DMS79 (cell line): ENCODE results near the gene NFS1.

Source experiments
- DNase-seq: peaks from one replicate; lab custom pipeline; 2025; lab: John Stamatoyannopoulos, UW

Gene NFS1

GRCh38 chr20:35674921-35675320 lies 24.2 kb downstream of the NFS1 start:
- DNase-seq = no peak

GRCh38 chr20:35673884-35674283 lies 25.3 kb downstream of the NFS1 start:
- DNase-seq = no peak

GRCh38 chr20:35669681-35670080 lies 29.5 kb downstream of the NFS1 start:
- DNase-seq = no peak

GRCh38 chr20:35669221-35669620 lies 29.9 kb downstream of the NFS1 start:
- DNase-seq = no peak

DNA sequence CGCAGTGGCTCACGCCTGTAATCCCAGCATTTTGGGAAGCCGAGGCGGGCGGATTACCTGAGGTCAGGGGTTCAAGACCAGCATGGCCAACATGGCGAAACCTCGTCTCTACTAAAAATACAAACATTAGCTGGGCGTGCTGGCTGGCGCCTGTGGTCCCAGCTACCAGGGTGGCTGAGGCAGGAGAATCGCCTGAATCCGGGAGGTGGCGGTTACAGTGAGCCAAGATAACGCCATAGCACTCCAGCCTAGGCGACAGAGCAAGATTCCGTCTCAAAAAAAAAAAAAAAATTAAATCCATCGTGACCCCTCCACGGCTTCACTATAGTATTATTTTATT lies 33.2 kb downstream of the NFS1 start:
- DNase-seq = no peak

DNA sequence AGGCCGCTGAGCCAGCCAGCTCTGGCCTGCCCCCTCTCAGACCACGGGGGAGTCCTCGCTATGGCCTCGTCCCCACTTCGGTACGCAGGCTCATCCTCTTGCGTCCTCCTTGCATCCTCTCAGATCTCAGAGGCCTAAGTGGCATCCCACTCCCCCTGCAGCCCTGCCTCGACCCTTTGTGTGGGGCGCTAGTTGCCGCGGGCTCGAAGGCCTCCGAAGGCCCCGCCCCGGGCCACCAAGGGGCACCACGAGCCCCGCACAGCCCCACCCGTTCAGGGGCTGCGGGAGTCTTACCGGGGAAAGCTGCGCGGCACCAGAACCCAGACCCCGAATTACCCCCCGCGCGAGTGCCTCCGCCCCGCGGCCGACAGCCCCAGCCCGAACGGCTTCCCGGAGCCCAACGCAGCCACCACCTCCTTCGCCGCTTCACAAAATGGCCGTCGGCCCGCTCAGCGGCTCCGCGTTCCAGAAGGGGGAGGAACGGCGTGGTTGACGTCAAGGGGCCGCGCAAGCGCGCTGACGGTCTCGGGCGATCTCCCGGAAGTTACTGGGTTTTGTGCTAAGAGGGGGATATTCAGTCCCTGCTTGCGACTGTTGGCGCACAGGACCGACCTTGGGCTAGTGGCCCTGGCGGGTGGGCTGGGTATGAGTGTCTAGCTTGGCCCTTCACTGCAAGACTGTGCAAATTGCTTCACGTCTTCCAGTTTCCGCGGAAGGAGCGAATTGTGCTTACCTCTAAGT lies 34.5 kb downstream of the NFS1 start, which contains the start of the genes CPNE1 and RBM12:
Gene CPNE1, minus strand, starts transcription at position 435 of the 741 bp plus-strand sequence. CDS start 31,977 bp downstream, outside the sequence.
Gene RBM12, minus strand, starts transcription at position 435 of the 741 bp plus-strand sequence. CDS start 9,578 bp downstream, outside the sequence.
- peak; percentile 84 for DNase-seq

DNA sequence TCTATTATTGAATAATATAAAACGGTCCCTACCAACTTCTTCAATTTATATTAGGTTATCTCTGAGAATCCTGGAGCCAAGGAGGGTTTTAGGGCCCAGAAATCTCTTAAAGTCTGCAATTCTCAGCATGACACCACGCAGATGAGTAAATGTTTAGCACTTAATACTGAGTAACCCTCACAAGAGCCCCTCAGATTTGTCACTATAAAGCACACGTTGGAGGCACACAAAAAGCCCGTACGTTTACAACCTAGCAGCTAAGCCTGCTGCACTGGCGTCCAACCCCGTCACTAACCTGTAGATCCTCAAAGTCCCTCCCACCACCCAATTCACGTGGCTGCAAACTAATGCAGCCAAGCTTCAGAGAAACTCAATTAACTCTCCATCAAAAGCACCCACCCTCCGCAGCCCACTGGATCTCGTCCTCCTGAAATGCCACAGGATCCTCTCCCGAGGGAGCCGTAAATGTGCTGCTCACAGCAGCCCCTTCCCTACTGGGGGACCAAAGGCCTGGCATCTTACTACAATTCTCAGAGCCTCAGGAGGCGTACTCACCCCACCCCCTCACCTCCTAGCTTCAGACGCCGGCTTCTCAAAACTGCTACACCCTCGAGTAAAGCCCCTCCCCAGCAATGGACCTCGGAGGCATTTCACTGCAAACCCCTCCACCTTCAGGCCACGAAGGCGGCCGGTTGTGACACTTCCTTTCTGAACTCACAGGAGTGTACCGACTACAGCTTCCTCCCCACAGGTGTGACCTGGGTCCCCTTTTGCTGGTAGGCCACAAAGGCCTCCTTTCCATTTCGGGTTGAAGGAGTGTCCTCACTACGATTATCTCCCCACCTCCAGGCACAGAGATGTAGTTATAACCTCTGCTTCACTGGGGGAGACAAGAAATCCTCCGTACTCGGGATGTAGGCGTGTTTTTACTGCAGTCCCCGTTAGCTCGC lies 35.4 kb downstream of the NFS1 start:
- peak; percentile 70 for DNase-seq

DNA sequence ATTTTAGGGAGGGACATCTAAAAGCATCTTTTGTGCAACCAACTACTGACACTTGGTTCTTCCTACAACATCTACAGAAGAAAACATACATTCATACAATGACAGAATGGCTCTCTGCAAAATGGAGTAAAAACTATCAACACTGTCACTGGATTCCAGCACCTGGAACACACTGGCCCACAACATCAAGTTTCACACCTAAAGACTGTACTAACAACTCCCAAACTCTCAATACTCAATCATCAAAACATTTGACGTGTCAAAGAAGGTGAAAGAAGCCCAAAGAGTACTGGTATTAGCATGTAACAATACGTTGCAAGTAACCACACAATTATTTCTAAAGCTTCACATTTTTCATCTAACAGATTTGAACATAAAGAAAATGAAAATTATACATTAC lies 36.6 kb downstream of the NFS1 start:
- DNase-seq = no peak

- DNase-seq = no peak
Measured at GRCh38 chr20:35661908-35662307, 37.2 kb downstream of the NFS1 start.

DNA sequence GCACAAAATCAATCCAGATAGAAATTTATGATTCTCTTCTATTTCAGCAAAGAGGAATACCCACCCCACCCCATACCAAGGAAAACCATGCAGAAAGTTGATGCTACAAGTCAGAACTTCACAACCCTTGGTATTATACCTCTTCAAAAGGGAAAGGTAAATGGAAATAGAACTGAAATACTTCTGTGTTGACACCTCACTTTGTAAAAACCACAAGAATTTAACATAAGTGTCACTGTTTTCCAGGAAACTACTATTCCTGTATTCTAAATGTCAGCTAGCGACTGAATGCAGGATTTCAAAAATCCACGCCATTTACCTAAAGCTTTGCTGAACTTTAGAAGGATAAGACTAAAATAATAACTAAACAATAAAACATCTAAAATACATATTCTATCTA lies 38.1 kb downstream of the NFS1 start:
- no peak for DNase-seq

DNA sequence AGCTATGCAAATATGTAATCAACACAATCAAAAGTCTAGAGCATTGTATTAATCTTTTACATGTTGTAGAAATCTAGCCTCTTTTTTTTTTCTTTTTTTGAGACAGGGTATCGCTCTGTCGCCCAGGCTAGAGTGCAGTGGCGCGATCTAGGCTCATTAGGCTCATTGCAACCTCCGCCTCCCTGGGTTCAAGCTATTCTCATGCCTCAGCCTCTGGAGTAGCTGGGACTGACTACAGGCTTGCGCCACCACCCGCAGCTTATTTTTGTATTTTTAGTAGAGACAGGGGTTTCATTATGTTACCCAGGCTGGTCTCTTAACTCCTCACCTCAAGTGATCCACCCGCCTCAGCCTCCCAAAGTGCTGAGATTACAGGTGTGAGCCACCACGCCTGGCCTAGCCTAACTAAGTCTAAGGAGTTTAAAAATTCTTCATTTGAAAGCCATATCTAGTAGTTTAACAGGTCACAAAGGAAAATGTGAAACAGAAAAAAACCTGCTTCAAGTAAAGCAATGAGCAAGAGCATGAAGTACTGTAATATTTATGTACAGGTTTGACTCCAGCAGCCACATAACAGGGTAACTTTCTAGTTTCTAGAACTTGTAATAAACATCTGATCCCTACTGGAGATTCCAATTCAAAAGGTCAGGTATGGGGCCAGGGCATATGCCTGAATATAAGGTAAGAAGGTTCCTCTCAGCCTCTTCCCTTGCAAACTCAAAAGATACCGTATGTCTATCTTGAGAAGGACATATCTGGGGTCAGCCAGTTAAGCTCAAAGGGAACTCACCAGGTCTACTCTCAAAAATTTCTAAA lies 38.8 kb downstream of the NFS1 start:
- DNase-seq = no peak

DNA sequence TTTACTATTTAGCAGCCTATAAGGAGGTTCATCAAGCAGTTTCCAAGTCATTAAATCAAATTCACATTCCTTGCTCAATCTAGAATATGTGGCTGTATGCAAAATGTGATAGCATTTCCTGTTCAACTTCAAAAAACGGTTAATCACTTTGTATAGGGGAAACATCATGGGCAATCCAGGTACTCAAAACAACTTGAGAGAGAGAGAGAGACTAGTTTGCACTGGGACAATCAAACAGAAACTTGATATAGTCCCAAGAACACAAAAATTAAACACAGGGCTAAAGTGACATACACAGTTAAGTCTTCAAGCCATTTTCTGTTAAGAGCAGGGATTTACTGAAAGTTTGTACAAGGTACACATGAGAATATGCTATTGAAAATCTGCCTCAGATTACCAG lies 41.9 kb downstream of the NFS1 start:
- DNase-seq = no peak

DNA sequence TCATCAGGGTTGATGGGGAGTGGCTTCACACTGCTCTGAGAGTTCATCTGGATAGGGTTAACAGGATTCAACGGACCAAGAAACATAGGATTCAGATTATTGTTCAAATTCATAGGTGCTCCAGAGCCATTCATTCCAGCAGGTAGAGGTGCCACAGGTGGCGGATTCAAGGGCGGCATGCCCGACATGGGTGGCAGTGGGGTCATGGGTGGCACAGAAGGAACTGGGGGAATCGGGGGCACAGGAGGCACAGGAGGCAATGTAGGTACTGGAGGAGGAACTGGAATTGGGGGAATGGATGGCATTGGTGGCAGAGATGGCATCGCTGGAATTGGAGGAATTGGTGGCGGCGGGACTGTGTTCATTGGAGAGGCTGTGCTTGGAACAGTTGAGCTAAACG lies 44.7 kb downstream of the NFS1 start:
- DNase-seq = no peak

DNA sequence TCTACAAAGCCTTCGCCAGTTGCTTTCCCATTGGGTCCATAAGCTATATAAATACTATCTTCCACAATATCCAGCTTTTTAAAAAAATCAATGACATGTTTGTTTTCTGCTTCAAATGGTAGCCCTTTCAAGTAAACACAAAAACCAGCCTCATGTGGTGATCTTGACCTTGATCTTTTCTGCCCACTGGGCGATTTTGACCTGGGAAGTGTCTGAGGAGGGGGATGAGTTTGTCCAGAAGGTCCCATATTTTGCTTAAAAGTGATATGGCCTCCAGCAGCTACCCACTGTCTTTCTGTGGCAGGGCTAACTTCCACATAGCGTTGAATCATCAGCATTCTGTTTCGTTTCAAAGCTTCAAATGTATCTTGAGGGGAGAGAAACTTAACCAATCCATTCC lies 45.3 kb downstream of the NFS1 start:
- no peak for DNase-seq

GRCh38 chr20:35653430-35653734 lies 45.8 kb downstream of the NFS1 start:
- DNase-seq = no peak

DNA sequence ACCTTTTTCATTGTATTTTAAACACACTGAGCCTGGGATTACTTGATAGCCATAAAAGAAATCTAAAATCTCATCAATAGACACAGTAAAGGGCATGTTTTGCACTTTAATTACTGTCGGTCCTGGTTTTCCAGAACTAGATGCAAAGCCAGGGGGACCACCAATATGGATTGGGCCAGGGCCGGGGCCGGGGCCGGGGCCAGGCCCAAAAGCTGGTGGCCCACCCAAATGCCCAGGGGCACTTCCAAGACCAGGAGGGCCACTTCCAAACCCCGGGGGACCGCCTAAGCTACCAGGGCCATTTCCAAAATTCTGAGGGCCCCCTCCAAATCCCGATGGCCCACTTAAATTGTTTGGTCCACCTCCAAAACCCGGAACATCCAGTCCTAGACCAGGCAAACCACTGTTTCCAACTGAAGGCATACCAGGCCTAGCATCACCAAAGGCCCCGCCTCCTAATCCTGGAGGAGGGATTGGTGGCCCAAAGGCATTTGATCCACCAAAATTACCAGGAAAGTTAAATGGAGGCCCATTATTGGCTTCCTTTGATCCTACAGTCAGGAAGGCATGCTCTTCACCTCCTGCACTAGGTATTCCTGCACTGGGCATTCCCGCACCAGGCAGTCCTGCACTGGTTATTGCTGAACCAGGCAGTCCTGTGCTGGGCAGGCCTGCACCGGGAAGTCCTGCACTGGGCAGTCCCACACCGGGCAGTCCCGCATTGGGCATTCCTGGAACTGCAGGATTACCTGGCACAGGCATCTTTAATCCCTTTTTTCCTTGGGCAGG lies 46.3 kb downstream of the NFS1 start:
- no peak for DNase-seq

GRCh38 chr20:35651958-35652357 lies 47.2 kb downstream of the NFS1 start:
- no peak for DNase-seq

GRCh38 chr20:35650632-35651031 lies 48.5 kb downstream of the NFS1 start:
- no peak for DNase-seq

- no peak for DNase-seq
Measured at GRCh38 chr20:35648836-35649235, 50.3 kb downstream of the NFS1 start.

- no peak for DNase-seq
Measured at GRCh38 chr20:35644806-35645205, 54.3 kb downstream of the NFS1 start.

GRCh38 chr20:35643045-35643444 lies 56.1 kb downstream of the NFS1 start:
- no peak for DNase-seq

GRCh38 chr20:35641743-35642142 lies 57.4 kb downstream of the NFS1 start:
- no peak for DNase-seq
